GM18861 (cell line): ENCODE measurements around the gene TLX2.
A peak's percentile ranks its signal among the peaks of the same experiment; 100 is the strongest.

Source experiments
- ATAC-seq: cut with Tn5 transposase; IDR thresholded peaks from one replicate; pipeline ENCODE4 v1.9.1; 2021; ENCODE audit not compliant: unreplicated experiment

Gene TLX2

DNA sequence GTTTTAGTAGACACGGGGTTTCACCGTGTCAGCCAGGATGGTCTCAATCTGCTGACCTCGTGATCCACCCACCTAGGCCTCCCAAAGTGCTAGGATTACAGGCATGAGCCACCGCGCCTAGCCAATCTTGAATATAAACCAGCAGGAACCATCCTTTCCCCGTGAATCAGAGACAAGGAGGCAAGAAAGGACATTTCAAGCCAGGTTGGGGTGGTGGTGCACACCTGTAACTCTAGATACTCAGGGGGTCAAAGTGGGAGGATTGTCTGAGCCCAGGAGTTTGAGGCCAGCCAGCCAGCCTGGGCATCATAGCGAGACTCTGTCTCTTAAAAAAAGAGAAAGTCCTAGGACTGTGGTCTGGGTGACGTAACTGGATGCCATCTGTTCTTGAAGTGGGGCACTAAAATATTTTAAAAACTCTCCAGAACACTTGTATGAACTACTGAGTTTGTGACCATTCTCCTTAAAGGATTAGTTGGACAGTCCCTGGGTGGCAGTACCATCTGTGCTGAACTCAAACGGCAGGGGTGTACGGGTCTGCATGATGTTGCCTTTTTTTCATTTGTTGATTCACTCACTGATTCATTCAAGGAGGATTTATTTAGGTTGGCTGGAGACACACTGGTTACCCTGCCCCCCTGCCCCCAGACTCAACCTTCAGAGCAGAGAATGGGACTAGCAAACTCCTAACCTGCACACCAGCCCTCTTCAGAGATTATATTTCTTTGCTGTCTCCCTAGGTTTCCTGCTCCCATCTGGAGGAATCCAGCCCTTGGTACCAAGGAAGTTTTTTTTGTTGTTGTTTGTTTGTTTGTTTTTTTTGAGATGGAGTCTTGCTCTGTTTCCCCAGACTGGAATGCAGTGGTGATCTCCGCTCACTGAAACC is 2.9 kb upstream of the TLX2 start:
- ATAC-seq: no peak

DNA sequence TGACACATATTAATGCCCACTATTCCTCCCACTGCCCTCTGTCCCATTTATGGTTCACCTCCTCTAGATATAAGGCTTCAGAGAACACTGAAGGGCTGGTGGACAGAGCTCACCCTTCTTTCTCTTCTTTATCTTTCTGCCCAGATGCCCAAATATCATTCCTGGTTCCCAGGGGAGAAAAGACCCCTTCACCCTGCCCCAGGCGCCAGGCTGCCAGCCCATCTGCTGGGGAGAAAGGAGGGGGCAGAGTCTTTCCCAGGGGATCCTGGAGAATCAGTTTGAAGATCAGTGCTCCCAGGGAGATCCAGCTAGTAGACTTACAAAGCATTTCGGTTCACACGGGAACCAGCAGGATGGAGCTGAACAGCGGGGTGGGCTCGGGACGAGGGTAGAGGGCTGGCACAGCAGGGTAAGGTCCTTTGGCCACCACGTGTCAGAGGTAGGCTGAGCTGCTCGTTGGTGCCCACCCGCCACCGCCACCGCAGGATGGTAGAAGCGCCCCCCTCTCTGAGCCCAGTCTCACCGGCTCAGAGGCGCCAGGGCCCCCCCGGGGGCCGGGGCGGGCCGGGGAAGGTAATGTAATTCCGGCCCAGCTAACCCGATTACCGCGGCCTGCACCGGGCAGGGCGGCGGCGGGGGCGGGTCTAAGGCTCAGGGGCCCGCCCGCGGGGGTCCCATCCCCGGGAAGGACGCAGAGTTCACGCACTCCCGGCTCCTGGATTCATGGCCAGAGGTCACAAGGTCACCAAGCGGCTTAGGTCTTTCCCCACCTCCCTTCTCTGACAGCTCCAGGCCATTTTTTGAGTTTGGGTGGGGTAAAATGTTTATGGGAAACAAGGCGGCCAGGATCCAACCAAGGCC is 1.3 kb upstream of the TLX2 start:
- ATAC-seq: no peak

DNA sequence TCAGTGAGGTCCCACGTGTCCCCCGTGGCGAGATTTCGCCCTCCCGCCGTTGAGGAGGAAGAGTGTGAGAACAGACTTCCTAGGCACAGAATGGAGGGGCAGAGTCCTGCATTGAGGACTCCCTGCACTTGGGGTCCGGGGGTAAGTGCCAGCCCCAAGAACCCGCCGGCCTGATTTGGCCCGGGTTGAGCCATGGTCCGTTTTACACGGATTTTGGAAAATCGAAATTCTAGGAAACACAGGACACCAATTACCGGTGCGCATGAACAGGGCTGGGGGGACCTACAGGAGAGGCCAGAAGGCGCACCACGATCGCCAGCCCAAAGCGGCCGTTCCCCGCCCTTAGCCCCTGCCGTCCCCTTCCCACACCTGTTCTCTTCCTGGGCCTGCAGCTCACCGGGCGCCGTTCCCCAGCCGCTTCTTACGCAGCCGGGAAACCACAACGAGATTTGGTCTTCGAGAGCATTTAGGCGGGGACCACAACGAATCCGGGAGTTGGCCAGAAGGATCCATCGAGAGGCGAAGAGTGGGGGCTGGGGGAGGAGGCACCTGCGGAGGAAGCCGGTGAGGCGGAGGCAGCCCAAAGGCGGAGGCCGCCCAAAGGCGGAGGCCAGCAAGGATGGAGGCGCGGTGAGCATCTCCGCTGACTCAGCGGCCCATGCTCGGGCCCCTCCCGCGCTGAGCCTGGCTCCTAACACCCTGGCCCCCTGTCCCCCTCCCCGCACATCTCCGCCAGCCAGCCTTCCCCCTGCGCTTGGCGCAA is 464 bp upstream of the TLX2 start:
- ATAC-seq: no peak

DNA sequence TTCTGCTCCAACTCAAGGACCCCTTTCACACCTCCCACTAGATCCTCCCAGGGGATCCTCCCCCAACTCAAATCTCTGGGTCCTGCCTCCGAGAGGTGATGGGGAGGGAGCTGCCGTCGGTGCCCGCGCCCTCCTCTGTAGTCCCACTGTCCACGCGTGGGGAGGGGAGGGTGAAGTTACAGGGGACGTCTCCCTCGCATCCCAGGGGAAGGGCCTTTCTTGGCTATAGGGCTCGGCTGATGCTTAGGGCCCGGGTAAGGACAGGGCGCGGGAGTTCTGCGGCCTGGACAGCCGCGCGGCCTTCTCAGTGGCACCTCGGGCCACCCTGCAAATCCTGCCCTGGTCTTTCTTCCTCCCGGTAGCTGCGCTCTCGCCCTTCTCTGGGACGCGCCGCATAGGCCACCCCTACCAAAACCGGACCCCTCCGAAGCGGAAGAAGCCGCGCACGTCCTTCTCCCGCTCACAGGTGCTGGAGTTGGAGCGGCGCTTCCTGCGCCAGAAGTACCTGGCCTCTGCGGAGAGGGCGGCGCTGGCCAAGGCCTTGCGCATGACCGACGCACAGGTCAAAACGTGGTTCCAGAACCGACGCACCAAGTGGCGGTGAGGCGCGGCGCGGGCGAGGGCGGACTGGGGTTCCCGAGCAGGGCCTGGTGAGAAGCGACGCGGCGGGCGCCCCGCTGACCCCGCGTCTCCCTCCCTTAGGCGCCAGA is 1.2 kb downstream of the TLX2 start:
- ATAC-seq: no peak

DNA sequence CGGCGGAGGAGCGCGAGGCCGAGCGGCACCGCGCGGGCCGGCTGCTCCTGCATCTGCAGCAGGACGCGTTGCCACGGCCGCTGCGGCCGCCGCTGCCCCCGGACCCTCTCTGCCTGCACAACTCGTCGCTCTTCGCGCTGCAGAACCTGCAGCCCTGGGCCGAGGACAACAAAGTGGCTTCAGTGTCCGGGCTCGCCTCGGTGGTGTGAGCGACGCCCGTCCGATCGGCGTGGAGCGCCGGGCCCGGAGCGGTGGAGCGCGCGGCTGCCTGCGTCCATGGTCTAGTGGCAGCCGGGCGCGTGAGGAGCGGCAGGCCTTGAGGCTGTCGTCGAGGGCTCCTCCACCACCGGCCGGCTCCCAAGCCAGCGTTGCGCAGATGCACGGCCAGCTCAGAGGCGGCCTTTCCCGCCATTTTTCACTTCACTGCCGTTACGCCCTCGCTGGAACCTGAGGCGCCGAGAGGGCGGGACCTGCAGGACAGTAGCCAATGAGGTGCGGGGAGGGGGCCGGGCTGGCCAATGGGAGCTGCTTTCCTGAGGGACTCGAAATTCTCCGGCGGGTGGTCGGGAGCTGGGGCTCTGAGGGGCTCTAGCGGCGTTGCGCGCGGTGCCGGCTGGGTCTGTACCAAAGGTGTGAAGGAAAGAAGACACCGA is 1.9 kb downstream of the TLX2 start:
- no peak for ATAC-seq

DNA sequence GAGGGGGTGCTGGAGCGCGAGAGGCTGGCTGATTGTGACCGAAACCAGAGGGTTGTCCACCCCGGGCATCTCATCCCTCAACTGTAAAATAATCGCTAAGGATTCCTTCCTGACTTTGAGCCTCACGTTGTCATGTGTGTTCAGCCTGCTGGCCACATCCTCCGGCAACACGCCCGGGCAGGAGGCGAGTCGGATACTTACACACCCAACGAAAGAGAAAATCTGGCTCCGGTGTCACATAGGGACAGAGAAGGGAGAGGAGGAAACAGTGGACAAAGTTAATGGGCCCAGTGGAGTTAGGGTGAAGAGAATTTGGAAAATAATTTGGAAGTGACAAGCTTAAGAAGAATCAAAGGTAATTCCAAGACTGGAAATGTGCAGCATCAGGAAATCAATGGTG is 2.4 kb downstream of the TLX2 start:
- ATAC-seq: no peak

DNA sequence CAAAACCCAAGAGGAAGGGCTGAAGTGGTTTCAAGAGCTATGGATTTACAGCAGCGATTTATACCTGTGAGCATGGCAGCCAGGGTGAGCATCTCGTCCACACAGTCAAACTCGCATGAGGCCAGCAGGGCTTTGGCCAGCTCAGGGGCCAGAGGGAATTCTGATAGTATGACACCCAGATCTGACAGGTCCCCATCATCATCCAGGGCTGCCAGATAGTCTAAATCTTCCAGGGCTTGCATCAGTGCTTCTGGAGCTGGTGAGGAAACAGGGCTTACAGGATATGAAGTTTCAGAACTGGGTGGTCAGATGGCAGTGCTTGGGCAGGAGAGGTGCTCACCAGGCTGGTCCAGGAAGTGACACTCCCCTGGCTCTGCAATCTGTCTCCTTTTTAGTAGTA is 8.3 kb downstream of the TLX2 start:
- ATAC-seq: no peak

DNA sequence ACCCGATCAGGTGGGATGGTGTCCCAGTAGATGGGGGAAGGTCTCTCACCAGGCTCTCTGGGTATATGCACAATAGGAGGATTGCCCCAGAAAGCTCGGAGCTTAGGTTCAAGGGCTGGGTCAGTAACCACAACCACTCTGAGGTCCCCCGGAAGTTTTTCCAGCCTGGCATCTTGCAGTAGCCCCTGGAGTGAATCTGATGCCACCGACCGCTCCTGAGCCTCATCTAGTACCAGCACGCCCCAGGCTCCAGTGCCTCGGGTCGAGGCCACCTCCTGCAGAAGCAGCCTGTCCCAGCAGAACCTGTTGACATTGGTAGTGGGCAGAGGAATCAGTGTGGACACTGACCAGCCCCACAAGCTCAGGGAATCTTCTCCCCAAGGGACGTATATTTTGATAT is 9.8 kb downstream of the TLX2 start:
- ATAC-seq: no peak

DNA sequence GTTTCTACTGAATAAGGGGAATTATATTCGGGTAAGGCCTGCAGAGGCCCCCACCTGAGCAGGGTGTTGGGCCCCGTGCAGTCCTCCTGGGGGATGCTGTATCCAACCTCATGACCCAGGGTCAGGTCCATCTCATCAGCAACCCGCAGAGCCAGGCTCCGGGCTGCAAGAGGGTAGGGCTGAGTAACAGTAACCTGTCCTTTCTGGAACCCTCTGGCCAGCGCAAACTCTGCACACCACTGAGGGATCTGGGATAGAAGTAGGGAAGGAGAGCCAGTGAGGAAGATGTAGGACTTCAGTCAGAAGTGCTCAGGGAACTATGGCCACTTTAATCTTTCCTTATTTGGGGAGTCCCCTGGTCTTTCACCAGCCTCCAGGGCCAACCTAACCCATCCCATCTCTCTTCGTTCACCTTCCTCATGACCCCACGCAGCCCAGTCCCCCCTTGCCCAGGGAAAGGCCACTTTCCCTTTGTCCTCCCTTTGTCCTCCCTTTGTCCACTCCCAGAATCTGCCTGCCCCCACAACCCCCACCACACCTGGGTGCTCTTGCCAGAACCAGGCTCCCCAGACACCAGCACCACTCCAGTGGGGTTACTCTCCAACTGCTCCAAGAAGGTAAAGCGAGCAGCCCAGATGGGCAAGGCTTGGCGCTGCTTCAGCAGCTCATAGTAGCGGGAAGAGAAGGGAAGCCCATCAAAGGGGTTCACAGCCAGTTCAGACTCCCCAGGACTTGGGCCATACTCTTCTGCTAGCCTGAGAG is 10.9 kb downstream of the TLX2 start:
- no peak for ATAC-seq

DNA sequence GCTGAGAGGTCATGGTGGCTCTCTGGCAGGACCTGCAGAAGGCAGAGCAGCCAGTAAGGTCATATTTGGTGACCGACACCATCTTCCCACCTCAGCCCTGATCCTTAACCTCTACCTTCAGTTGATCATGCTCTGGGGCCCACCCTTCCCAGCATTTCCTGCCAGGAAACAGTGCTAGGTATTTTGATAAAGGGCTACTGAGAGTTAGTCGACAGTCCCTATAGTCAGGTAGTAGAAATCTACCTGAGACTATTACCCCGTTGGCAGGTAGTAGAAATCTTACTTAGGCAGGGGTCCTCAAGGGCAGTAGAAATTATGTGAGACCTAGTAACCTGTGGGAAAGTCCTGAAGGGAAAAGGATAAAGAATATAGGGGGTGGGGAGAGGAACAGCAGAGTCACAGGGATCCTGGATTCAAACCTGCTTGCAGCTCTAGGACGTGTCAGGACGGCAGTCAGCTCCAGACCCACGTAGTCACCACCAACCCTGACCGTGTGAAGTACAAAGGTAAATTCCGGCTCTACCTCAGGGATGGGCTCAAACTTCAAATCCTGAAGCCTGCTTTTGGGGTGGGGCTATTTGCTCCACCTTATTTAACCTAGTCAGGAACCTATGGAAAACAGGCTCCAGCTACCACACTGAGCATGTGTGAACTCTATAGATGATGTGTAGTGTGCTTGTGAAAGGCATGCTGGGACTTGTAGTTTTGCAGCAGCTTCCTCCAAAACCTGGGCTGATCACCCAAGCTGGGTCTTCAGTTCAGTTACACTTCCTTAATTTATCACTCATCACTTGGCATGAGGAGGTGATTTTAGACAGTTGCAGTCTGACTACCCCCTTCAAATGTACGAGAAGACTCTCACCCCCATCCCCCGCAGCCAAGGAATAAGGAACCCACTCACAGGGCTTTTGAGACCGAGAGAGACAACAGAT is 11.7 kb downstream of the TLX2 start, which contains the start of gene DQX1:
TSS of gene DQX1 (minus strand) at position 515 of the 932 bp plus-strand sequence. CDS start at position 13, 502 bp downstream.
- ATAC-seq: no peak

DNA sequence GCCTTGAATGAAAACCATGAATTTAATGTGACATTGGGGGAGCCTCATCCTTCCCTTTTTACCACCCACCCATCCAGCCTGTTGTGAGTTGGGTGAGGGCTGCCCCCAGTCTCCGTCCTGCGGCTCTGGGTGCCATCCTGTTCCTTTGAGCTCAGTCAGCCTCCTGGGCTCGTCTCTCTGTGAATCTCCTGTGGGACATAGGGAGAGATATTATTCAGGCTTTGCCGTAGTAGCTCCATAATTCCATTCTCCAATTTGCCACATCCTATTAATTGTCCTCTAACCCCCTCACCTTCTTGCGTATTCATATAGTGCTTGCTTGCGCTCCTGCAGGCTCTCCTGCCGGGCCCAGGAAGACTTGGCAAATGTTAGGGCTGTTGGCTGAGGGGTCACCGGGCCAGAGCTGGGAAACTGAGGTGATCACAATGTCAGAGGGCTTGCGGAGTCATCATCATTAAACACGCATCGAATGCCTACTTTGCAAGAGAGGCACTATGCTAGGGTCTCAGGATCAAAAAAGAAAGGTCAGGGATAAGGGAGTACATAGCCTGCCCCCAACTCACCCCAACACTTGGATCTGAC is 12.5 kb downstream of the TLX2 start:
- no peak for ATAC-seq

DNA sequence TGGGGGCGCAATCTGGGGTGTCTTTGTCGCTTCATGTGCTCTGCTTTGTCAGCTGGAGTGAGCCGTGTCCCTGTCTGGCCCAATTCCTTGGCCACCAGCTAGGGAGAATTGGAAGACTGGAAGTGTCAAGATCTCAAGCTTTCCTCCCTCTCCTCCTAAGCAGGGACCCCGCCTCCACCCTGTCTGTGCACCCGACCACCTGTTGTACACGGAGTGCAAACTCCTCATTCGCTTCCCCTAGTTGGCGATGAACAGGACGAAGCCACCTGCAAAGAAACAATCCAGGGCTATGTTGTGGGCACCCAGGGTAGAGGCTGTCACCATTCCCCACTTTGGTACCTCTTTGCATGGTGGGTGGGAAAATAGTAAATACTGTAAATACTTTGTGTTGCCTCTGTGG is 13.5 kb downstream of the TLX2 start:
- no peak for ATAC-seq

DNA sequence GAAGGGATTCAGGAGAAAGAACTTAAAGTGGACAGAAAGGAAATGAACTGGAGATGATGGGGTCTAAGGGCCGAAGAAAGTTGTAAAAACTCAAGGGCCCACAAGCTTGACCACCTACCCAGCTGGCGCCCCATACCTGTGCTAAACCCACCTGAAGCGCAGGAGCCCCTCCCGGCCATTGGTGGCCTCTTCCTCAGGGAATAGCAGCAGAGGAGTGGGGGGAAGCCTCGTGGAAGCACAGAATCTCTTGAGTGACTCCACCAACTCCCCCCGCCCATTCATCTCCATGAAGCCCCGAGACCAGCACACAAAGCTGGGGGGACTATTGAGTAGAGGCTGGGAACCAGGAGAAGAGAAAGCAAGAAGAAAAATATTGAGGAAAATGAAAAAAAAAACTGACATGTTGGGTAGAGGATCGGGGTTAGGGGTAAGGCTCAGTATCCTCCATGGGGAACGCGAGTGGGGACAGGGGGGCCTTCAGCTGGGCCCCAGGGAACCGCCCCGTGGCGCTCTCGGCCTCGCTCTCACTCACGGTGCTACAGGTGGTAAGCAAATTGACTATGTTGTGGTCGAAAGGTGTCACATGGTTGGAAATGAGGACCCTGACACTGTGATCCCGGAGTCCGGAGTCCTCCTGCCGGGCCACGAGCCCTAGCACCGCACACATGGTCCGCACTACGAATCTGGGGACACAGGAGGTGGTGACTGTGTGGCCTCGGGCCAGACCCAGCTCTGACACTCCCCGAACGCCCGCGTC is 14.5 kb downstream of the TLX2 start:
- peak; percentile 6 for ATAC-seq

DNA sequence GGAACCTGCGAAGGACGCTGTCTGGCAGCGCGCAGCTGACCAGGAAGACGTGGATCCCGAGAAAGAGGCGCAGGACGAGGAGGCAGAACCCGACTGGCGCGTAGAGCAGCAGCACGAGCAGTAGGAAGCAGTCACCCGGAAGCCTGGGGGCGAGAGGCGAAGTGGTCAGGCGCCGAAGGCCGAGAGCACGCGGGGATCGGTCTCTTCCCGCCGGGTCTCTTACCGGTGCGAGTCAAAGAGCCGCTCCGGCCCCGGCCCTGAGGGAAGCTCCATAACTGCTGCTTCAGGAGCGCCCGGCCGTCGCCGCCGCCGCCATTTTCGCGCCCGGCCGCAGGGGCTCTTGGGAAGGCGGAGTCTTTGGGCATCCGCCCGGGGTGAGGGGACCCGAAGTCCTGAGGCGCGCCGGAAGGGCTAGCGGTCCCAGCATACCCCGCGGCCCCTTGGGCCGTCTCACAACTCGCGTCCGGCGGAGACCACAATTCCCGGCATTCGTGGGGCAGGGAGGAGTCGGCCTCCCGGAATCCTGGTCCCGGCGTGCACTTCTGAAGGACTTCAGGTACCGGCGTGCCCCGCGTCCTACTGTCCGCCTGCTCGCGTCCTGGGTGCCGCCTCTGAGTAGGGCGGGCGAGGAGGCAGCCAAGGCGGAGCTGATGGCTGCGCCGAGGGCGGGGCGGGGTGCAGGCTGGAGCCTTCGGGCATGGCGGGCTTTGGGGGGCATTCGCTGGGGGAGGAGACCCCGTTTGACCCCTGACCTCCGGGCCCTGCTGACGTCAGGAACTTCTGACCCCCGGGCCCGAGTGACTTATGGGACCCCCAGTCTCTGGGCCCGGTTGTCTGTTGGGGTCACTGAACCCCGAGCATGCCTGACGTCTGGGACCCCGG is 15.3 kb downstream of the TLX2 start, which contains the start of the genes AUP1 and HTRA2:
TSS of gene AUP1 (minus strand) at position 350 of the 882 bp plus-strand sequence. CDS start at position 273, 77 bp downstream.
TSS of gene HTRA2 (plus strand) at position 577 of the 882 bp plus-strand sequence. CDS start at position 651, 74 bp downstream.
- ATAC-seq: peak; percentile 66

DNA sequence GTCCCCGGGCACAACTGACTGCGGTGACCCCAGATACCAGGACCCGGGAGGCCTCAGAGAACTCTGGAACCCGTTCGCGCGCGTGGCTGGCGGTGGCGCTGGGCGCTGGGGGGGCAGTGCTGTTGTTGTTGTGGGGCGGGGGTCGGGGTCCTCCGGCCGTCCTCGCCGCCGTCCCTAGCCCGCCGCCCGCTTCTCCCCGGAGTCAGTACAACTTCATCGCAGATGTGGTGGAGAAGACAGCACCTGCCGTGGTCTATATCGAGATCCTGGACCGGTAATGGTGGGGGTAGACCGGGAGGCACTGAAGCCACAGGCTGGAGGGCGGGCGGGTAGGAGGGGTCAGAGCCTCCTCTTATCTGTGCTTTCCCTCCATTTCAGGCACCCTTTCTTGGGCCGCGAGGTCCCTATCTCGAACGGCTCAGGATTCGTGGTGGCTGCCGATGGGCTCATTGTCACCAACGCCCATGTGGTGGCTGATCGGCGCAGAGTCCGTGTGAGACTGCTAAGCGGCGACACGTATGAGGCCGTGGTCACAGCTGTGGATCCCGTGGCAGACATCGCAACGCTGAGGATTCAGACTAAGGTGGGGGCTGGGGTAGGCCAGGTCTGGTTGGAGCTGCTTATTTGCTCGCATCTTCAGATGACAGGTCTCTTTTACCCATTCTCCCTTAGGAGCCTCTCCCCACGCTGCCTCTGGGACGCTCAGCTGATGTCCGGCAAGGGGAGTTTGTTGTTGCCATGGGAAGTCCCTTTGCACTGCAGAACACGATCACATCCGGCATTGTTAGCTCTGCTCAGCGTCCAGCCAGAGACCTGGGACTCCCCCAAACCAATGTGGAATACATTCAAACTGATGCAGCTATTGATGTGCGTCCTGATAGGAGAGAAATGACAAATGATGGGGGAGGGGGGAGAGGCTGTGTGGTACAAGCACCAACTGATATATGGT is 16.3 kb downstream of the TLX2 start:
- ATAC-seq: peak; percentile 32
